OCI-LY3 (cell line): ENCODE measurements around the gene FLNA.
"Not testable (repeated sequence)": the region's sequence is repeated elsewhere in the genome, so short reads cannot be mapped to it uniquely, and the experiment has no call there.

Experiments used
- H2AFZ ChIP-seq: fragments of 200-600, 300-600 bp; shearing (Covaris generic); 2 replicates; pipeline ENCODE4 v1.6.0; 2014; ENCODE audit warnings: antibody characterized with exemption, low read depth, low read length
- H3K27ac ChIP-seq: fragments of 200-600, 300-600 bp; sonication (generic); 2 replicates; pipeline ENCODE4 v1.5.1; 2014; ENCODE audit warnings: mild to moderate bottlenecking, low read length, moderate library complexity, mixed read lengths
- H3K27me3 ChIP-seq: fragments of 200-600, 300-600 bp; sonication (generic); 2 replicates; pipeline ENCODE4 v1.6.1; 2014; ENCODE audit warnings: low read depth, low read length, mixed read lengths
- H3K36me3 ChIP-seq: fragments of 200-600, 300-600 bp; sonication (generic); replicated peaks from 2 replicates; pipeline ENCODE3; 2014; ENCODE audit warnings: low read depth, low read length, mixed read lengths
- H3K4me1 ChIP-seq: fragments of 300-600, 200-600 bp; sonication (generic); 2 replicates; pipeline ENCODE4 v1.6.1; 2014; ENCODE audit warnings: low read length, mixed read lengths
- H3K4me2 ChIP-seq: fragments of 200-600, 300-600 bp; sonication (generic); 2 replicates; pipeline ENCODE4 v1.6.1; 2014; ENCODE audit warnings: low read length, mixed read lengths
- H3K4me3 ChIP-seq: fragments of 300-600, 200-600 bp; sonication (generic); 2 replicates; pipeline ENCODE4 v1.5.1; 2014; ENCODE audit warnings: antibody characterized with exemption, mild to moderate bottlenecking, low read length, moderate library complexity
- H3K79me2 ChIP-seq: fragments of 300-600, 200-600 bp; shearing (Covaris generic); 2 replicates; pipeline ENCODE4 v1.6.1; 2014; ENCODE audit warnings: mild to moderate bottlenecking, low read length, mixed read lengths
- H3K9ac ChIP-seq: fragments of 300-600, 200-600 bp; shearing (Covaris generic); 2 replicates; pipeline ENCODE4 v1.6.0; 2014; ENCODE audit warnings: mild to moderate bottlenecking, low read length, moderate library complexity
- H3K9me3 ChIP-seq: fragments of 200-600, 300-600 bp; shearing (Covaris generic); 2 replicates; pipeline ENCODE4 v1.6.1; 2014; ENCODE audit warnings: low read length, mixed read lengths; ENCODE audit not compliant: insufficient read depth
- H4K20me1 ChIP-seq: fragments of 200-600, 300-600 bp; sonication (generic); 2 replicates; pipeline ENCODE4 v1.6.1; 2016; ENCODE audit warnings: low read length, mixed read lengths; ENCODE audit not compliant: insufficient read depth
- EZH2phosphoT487 ChIP-seq: fragments of 200-600 bp; shearing (Covaris generic); IDR thresholded peaks from 2 replicates; pipeline ENCODE4 v1.6.1; 2018; ENCODE audit warnings: antibody characterized with exemption, mixed run types, low read depth
- TF ChIP-seq, protein P1 (sequence below): fragments of 200-600, 300-600 bp; sonication (generic); IDR thresholded peaks from 2 replicates; pipeline ENCODE4 v1.5.1; 2014; ENCODE audit warnings: antibody characterized with exemption, low read length, low read depth

Gene FLNA

DNA sequence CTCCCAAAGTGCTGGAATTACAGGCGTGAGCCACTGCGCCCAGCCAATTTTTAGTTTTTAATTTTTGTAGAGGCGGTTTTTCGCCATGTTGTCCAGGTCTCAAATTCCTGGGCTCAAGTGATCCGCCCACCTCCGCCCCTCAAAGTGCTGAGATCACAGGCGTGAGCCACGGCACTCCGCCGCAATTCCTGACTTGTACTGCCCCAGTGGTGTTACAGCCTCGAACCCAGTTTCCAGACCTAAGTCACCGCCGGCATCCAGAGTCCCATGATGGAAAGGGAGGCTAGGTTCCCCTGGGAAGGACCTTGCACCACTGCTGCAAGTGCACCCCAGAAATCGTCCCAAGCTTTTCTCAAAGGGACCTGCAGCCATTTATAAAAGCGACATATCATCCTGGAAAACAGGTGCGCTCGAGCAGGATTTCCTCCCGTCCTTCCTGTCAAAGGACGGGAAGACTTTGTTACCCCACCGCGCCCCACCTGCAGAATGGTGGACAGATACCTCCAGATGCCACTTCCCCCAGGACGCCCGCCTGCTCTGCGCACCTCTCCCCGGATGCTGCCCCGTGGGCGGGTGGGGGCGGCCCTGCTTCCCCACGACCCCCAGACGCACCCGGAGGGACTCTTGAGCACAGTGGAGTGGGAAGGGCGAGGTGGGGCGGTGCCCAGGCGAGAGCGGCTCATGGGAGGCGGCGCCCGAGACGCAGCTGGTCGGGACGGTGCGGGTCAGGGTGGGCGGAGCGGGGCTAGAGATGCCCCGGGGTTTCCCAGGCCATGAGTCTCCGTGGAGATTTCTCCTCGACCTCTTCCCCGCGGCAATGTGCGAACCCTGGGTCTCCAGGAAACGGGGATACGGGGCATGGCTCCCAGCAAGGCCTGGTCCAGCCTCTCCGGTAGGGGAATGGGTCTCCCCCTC lies 22.8 kb upstream of the FLNA start:
- no peaks in the 10 kb centered on the region for H3K27me3 ChIP-seq
- no peak overlapping the region for H2AFZ ChIP-seq

DNA sequence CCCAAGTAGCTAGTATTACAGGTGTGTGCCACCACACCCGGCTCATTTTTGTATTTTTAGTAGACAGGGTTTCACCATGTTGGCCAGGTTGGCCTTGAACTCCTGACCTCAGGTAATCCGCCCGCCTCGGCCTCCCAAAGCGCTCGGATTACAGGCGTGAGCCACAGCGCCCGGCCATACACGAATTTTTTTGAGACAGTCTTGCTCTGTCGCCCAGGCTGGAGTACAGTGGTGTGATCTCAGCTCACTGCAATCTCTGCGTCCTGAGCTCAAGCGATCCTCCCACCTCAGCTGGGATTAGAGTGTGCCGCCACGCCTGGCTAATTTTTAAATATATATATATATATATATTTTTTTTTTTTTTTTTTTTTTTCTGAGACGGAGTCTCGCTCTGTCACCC lies 21.9 kb upstream of the FLNA start:
- H3K4me3 ChIP-seq, H2AFZ ChIP-seq, H4K20me1 ChIP-seq, H3K27me3 ChIP-seq, H3K4me2 ChIP-seq, H3K9ac ChIP-seq, H3K9me3 ChIP-seq, H3K27ac ChIP-seq: not testable (repeated sequence)
- Histone ChIP-seq H3K4me1 (peaks cover 11% of the 10 kb centered on the region), H3K36me3 (peaks cover 26% of the 10 kb centered on the region), H3K79me2 (peaks cover 26% of the 10 kb centered on the region)

More for the DNA sequence above, 22.8 kb upstream of the FLNA start:
- no peaks in the 10 kb centered on the region for H3K9me3 ChIP-seq
- peaks cover 11% of the 10 kb centered on the region; the same call in 1 of the 2 replicates for H4K20me1 ChIP-seq
- peak overlapping the region; percentile 92 for H3K4me3 ChIP-seq
- peak overlapping the region; percentile 92 for H3K27ac ChIP-seq
- H3K4me1 ChIP-seq: peaks cover 11% of the 10 kb centered on the region
- H3K79me2 ChIP-seq: peaks cover 26% of the 10 kb centered on the region
- no peak for TF ChIP-seq EZH2phosphoT487
- TF ChIP-seq, protein P1, sequence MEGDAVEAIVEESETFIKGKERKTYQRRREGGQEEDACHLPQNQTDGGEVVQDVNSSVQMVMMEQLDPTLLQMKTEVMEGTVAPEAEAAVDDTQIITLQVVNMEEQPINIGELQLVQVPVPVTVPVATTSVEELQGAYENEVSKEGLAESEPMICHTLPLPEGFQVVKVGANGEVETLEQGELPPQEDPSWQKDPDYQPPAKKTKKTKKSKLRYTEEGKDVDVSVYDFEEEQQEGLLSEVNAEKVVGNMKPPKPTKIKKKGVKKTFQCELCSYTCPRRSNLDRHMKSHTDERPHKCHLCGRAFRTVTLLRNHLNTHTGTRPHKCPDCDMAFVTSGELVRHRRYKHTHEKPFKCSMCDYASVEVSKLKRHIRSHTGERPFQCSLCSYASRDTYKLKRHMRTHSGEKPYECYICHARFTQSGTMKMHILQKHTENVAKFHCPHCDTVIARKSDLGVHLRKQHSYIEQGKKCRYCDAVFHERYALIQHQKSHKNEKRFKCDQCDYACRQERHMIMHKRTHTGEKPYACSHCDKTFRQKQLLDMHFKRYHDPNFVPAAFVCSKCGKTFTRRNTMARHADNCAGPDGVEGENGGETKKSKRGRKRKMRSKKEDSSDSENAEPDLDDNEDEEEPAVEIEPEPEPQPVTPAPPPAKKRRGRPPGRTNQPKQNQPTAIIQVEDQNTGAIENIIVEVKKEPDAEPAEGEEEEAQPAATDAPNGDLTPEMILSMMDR: no peak
- H3K9ac ChIP-seq: peak overlapping the region; percentile 95
- peak overlapping the region; percentile 87 for H3K4me2 ChIP-seq
- peaks cover 27% of the 10 kb centered on the region for H3K36me3 ChIP-seq

DNA sequence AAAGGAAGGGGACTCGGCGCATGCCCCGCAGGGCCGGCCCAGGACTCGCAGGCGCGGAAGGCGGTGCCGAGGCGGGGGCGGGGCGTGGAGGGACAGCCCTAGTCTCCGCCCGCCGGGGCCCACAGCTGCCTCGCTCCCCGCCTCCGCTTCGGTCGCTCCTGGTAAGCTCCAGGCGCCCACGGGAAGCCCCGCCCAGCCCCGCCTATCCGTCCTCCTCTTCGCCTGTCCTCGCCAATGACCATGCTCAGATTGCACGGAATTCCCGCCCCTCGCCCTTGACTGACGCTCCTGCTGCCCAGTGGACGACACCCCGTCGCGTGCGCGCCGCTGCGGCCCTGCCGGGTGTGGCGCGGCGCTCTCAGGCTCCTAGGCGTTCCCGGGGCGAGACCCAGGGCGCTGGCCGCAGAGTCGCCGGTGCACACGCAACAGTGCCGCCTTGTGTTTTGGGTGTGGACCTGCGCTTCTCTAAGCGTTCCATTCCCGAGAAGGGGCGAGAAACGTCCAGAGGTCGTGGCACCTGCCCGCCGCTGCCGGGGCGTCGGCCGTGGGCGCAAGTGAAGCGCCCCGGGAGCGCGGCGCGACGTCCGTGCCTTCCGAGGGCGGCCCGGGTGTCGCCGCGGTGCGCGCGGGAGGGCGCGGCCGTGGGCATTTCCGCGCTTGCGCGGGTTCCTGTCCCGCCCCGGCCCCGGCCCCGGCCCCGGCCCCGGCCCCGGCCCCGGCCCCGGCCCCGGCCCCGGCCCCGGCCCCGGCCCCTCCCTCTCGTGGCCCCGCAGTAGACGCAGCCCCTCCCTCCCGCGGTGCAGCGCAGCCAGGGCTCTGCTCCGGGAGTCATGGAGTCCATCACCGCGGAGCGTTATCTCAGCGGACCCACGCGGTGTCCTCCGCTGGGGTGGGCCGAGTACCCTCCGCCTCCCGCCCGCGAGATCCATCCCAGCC lies 15.6 kb upstream of the FLNA start:
- H3K4me3 ChIP-seq, H3K4me1 ChIP-seq, H3K79me2 ChIP-seq, H3K27me3 ChIP-seq, H3K4me2 ChIP-seq, H3K27ac ChIP-seq, H4K20me1 ChIP-seq, H3K9ac ChIP-seq, H2AFZ ChIP-seq, H3K36me3 ChIP-seq, H3K9me3 ChIP-seq: not testable (repeated sequence)

DNA sequence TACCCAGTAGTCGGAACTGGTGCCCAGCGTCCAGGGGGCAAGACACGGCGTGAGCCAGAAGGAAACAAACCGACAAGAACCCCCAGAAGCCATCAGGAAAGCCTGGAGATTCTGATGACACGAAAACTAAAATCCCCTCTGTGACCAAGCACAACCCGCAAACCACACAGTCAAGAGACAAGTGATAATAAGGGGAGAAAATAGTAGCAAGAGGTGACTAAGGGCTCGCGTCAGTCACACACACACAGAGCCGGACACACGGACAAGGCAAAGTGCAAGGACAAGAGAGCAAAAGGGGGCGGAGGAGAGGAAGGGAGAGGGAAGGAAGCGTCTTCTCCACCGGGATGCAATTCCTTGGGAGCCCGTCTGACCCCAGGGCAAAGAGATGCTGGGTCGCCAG lies 14.2 kb upstream of the FLNA start:
- H3K27ac ChIP-seq, H3K27me3 ChIP-seq, H3K9ac ChIP-seq, H3K4me3 ChIP-seq, H3K36me3 ChIP-seq, H3K4me1 ChIP-seq, H3K4me2 ChIP-seq, H3K9me3 ChIP-seq, H4K20me1 ChIP-seq, H2AFZ ChIP-seq, H3K79me2 ChIP-seq: not testable (repeated sequence)

DNA sequence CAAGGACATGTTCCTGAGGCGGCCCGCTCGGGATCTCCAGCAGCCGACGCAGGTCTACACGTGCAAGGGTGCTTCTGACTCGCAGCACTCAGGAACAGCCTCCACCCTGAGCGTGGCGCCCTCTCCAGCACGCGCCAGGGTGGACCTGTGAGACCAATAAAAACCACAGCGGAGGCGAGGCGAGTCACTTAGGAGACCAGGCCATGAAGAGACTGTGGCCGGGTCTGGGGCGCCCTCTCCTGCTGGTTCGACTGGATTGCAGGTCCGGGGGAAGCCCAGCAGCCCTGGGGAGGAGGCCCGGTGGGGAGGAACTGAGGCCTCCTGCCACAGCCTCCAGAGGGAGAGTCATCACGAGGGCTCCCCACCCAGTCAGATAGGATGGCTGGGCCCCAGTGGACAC lies 13.7 kb upstream of the FLNA start:
- not testable (repeated sequence) for H3K36me3 ChIP-seq, H3K79me2 ChIP-seq, H3K27me3 ChIP-seq, H3K27ac ChIP-seq, H3K4me1 ChIP-seq, H4K20me1 ChIP-seq, H2AFZ ChIP-seq, H3K4me3 ChIP-seq, H3K9me3 ChIP-seq, H3K9ac ChIP-seq, H3K4me2 ChIP-seq
